Measurements from ENCODE around the gene LPP.

DNA sequence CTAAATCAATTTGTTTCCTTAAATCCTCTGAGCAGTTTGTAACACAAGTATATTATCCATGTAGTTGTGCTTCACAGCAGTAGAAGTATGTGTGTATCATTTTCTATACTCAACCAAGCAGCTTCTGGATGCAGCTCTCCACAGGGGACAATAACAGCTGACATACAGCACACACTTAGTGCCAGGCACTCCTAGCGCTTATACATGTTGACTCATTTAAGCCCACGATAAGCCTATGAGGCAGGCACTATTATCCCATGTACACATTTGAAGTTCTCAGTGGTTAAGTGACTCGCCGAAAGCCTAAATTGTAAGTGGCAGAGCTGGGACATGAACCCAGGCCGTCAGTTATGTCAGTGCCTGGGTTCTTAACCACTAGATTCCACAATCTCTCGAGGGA lies 20.3 kb upstream of the LPP start:
- TF ChIP-seq EZH2phosphoT487 (IDR thresholded peaks at IDR 0.05; ENCODE audit: borderline replicate concordance, low read length): no peak
- TF ChIP-seq, protein P1, sequence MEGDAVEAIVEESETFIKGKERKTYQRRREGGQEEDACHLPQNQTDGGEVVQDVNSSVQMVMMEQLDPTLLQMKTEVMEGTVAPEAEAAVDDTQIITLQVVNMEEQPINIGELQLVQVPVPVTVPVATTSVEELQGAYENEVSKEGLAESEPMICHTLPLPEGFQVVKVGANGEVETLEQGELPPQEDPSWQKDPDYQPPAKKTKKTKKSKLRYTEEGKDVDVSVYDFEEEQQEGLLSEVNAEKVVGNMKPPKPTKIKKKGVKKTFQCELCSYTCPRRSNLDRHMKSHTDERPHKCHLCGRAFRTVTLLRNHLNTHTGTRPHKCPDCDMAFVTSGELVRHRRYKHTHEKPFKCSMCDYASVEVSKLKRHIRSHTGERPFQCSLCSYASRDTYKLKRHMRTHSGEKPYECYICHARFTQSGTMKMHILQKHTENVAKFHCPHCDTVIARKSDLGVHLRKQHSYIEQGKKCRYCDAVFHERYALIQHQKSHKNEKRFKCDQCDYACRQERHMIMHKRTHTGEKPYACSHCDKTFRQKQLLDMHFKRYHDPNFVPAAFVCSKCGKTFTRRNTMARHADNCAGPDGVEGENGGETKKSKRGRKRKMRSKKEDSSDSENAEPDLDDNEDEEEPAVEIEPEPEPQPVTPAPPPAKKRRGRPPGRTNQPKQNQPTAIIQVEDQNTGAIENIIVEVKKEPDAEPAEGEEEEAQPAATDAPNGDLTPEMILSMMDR (IDR thresholded peaks at IDR 0.05; ENCODE audit: low read depth, low read length, poor library complexity, severe bottlenecking): no peak
